ENCODE data around the gene PIK3R3. TPM values are rescaled to one million over a fixed set of nuclear protein-coding genes. Genes with fewer than 3 reads are reported as not detected.

Gene PIK3R3
- total RNA-seq, 5 donors from 2014 or later (not counting 1 experiment from before 2014, with no cell fraction given) = 0.65 to 2.3 (median 1.1) TPM

Other genes starting within 250 kb of the PIK3R3 start
- gene TSPAN1, start 42.5 kb upstream of the PIK3R3 start, total RNA-seq = under 1 TPM in 2 of 5 donors, not detected in 3; 0.53 to 0.54 TPM
- gene P3R3URF, start 43.9 kb upstream of the PIK3R3 start, total RNA-seq = not detected
- gene POMGNT1, start 65.8 kb upstream of the PIK3R3 start, total RNA-seq = 10 to 100 TPM; 38.0 to 49.6 (median 42.2) TPM
- gene LURAP1, start 70.7 kb upstream of the PIK3R3 start, total RNA-seq = under 1 TPM in 4 of 5 donors, not detected in 1; 0.13 to 0.82 (median 0.23) TPM
- gene RAD54L, start 115.1 kb upstream of the PIK3R3 start, total RNA-seq = 1 to 10 TPM; 1.1 to 2.8 (median 1.8) TPM
- gene LRRC41, start 171.0 kb upstream of the PIK3R3 start, total RNA-seq = 10 to 100 TPM; 31.4 to 35.3 (median 34.6) TPM
- 100 to 1,000 TPM in 4 of 5 donors, 10 to 100 TPM in 1; 96.3 to 141 (median 127) TPM for gene UQCRH, start 171.1 kb upstream of the PIK3R3 start, total RNA-seq
- gene NSUN4, start 208.2 kb upstream of the PIK3R3 start, total RNA-seq = 10 to 100 TPM; 24.4 to 29.3 (median 25.0) TPM

Data from T-cell (primary cell).